ENCODE results near the gene C12orf42.

Gene C12orf42

GRCh38 chr12:103312742-103313354, 182.9 kb downstream of the C12orf42 start:
- Mint-ChIP-seq H3K4me1 (ENCODE audit: low read depth) (no peaks in the 10 kb centered on the region), H3K4me3 (no peak overlapping the region), H3K9me3 (ENCODE audit: low read depth) (peaks cover 10% of the 10 kb centered on the region), H3K36me3 (peaks cover 14% of the 10 kb centered on the region), H3K27me3 (no peaks in the 10 kb centered on the region), H3K27ac (no peak overlapping the region)

GRCh38 chr12:103310546-103311270, 185.1 kb downstream of the C12orf42 start:
- no peak overlapping the region for H3K4me3 Mint-ChIP-seq
- no peak overlapping the region for H3K27ac Mint-ChIP-seq
- no peaks in the 10 kb centered on the region for H3K27me3 Mint-ChIP-seq
- peaks cover 9% of the 10 kb centered on the region for H3K36me3 Mint-ChIP-seq
- H3K9me3 Mint-ChIP-seq (ENCODE audit: low read depth): no peaks in the 10 kb centered on the region
- H3K4me1 Mint-ChIP-seq (ENCODE audit: low read depth): no peaks in the 10 kb centered on the region

- Mint-ChIP-seq H3K4me1 (ENCODE audit: low read depth) (no peaks in the 10 kb centered on the region), H3K9me3 (ENCODE audit: low read depth) (no peaks in the 10 kb centered on the region), H3K27me3 (no peaks in the 10 kb centered on the region), H3K36me3 (no peaks in the 10 kb centered on the region), H3K4me3 (no peak overlapping the region), H3K27ac (no peak overlapping the region)
Measured at GRCh38 chr12:103308396-103308795, 187.4 kb downstream of the C12orf42 start.

GRCh38 chr12:103303484-103303883, 192.3 kb downstream of the C12orf42 start:
- Mint-ChIP-seq H3K36me3 (peaks cover 7% of the 10 kb centered on the region), H3K4me3 (no peak overlapping the region), H3K27me3 (no peaks in the 10 kb centered on the region), H3K27ac (no peak overlapping the region), H3K4me1 (ENCODE audit: low read depth) (no peaks in the 10 kb centered on the region), H3K9me3 (ENCODE audit: low read depth) (peaks cover 2% of the 10 kb centered on the region)

- H3K36me3 Mint-ChIP-seq: peaks cover 7% of the 10 kb centered on the region
- H3K27me3 Mint-ChIP-seq: no peaks in the 10 kb centered on the region
- no peaks in the 10 kb centered on the region for H3K4me1 Mint-ChIP-seq (ENCODE audit: low read depth)
- no peak overlapping the region for H3K27ac Mint-ChIP-seq
- peaks cover 2% of the 10 kb centered on the region for H3K9me3 Mint-ChIP-seq (ENCODE audit: low read depth)
- H3K4me3 Mint-ChIP-seq: no peak overlapping the region
Measured at GRCh38 chr12:103301642-103302591, 193.9 kb downstream of the C12orf42 start.

GRCh38 chr12:103288016-103288415, 207.8 kb downstream of the C12orf42 start:
- Mint-ChIP-seq H3K4me3 (no peak overlapping the region), H3K36me3 (peaks cover 6% of the 10 kb centered on the region), H3K27ac (no peak overlapping the region), H3K9me3 (ENCODE audit: low read depth) (peaks cover 8% of the 10 kb centered on the region), H3K27me3 (peaks cover 1% of the 10 kb centered on the region), H3K4me1 (ENCODE audit: low read depth) (no peaks in the 10 kb centered on the region)

- H3K27ac Mint-ChIP-seq: no peak overlapping the region
Measured at GRCh38 chr12:103282124-103282523, 213.6 kb downstream of the C12orf42 start.

GRCh38 chr12:103279444-103279843, 216.3 kb downstream of the C12orf42 start:
- Mint-ChIP-seq H3K4me3 (no peak overlapping the region), H3K27me3 (no peaks in the 10 kb centered on the region), H3K27ac (no peak overlapping the region), H3K36me3 (peaks cover 5% of the 10 kb centered on the region), H3K4me1 (ENCODE audit: low read depth) (peaks cover 4% of the 10 kb centered on the region), H3K9me3 (ENCODE audit: low read depth) (no peaks in the 10 kb centered on the region)

More at GRCh38 chr12:103282124-103282523, 213.6 kb downstream of the C12orf42 start:
- H3K4me3 Mint-ChIP-seq: no peak overlapping the region
- no peaks in the 10 kb centered on the region for H3K9me3 Mint-ChIP-seq (ENCODE audit: low read depth)
- H3K36me3 Mint-ChIP-seq: no peaks in the 10 kb centered on the region
- peaks cover 1% of the 10 kb centered on the region for H3K27me3 Mint-ChIP-seq
- H3K4me1 Mint-ChIP-seq (ENCODE audit: low read depth): peaks cover 4% of the 10 kb centered on the region

GRCh38 chr12:103278329-103278728, 217.4 kb downstream of the C12orf42 start:
- H3K9me3 Mint-ChIP-seq (ENCODE audit: low read depth): no peaks in the 10 kb centered on the region
- H3K4me3 Mint-ChIP-seq: no peak overlapping the region
- no peak overlapping the region for H3K27ac Mint-ChIP-seq
- no peaks in the 10 kb centered on the region for H3K27me3 Mint-ChIP-seq
- H3K4me1 Mint-ChIP-seq (ENCODE audit: low read depth): peaks cover 4% of the 10 kb centered on the region
- peaks cover 5% of the 10 kb centered on the region for H3K36me3 Mint-ChIP-seq

GRCh38 chr12:103273645-103274044, 222.1 kb downstream of the C12orf42 start:
- Mint-ChIP-seq H3K4me3 (no peak overlapping the region), H3K9me3 (ENCODE audit: low read depth) (no peaks in the 10 kb centered on the region), H3K4me1 (ENCODE audit: low read depth) (peaks cover 15% of the 10 kb centered on the region), H3K36me3 (peaks cover 5% of the 10 kb centered on the region), H3K27me3 (no peaks in the 10 kb centered on the region), H3K27ac (no peak overlapping the region)

GRCh38 chr12:103272949-103273348, 222.8 kb downstream of the C12orf42 start:
- Mint-ChIP-seq H3K9me3 (ENCODE audit: low read depth) (no peaks in the 10 kb centered on the region), H3K36me3 (peaks cover 5% of the 10 kb centered on the region), H3K27me3 (no peaks in the 10 kb centered on the region), H3K4me1 (ENCODE audit: low read depth) (peaks cover 17% of the 10 kb centered on the region), H3K4me3 (no peak overlapping the region), H3K27ac (no peak overlapping the region)

- Mint-ChIP-seq H3K4me1 (ENCODE audit: low read depth) (peaks cover 17% of the 10 kb centered on the region), H3K27ac (no peak overlapping the region), H3K9me3 (ENCODE audit: low read depth) (no peaks in the 10 kb centered on the region), H3K27me3 (no peaks in the 10 kb centered on the region), H3K4me3 (no peak overlapping the region), H3K36me3 (no peaks in the 10 kb centered on the region)
Measured at GRCh38 chr12:103269946-103270345, 225.8 kb downstream of the C12orf42 start.

GRCh38 chr12:103268831-103269514, 226.8 kb downstream of the C12orf42 start:
- H3K4me3 Mint-ChIP-seq: no peak overlapping the region

GRCh38 chr12:103257763-103258162, 238.0 kb downstream of the C12orf42 start:
- H3K27ac Mint-ChIP-seq: no peak overlapping the region
- no peaks in the 10 kb centered on the region for H3K27me3 Mint-ChIP-seq
- no peak overlapping the region for H3K4me3 Mint-ChIP-seq
- no peaks in the 10 kb centered on the region for H3K4me1 Mint-ChIP-seq (ENCODE audit: low read depth)
- H3K36me3 Mint-ChIP-seq: peaks cover 2% of the 10 kb centered on the region
- H3K9me3 Mint-ChIP-seq (ENCODE audit: low read depth): peaks cover 4% of the 10 kb centered on the region

More at GRCh38 chr12:103268831-103269514, 226.8 kb downstream of the C12orf42 start:
- peaks cover 17% of the 10 kb centered on the region for H3K4me1 Mint-ChIP-seq (ENCODE audit: low read depth)
- H3K9me3 Mint-ChIP-seq (ENCODE audit: low read depth): no peaks in the 10 kb centered on the region
- no peaks in the 10 kb centered on the region for H3K27me3 Mint-ChIP-seq
- no peak overlapping the region for H3K27ac Mint-ChIP-seq
- H3K36me3 Mint-ChIP-seq: no peaks in the 10 kb centered on the region
